Activated CD8-positive, alpha-beta T cell treated with anti-CD3 and anti-CD28 coated beads for 36 hours (primary cell): ENCODE results near the gene SDK2. TPM values are rescaled to one million over a fixed set of nuclear protein-coding genes. Genes with fewer than 3 reads are reported as not detected.

ENCODE experiments used
- ATAC-seq: fragments of 200-7000 bp; cut with Tn5 transposase; one replicate; pipeline ENCODE4 v1.10.0; 2021; ENCODE audit warnings: mild to moderate bottlenecking, moderate library complexity
- CTCF ChIA-PET: fragments of 350-600 bp; sonication (Branson Sonifier 250); formaldehyde crosslinking; loops from one replicate; lab custom pipeline; 2021; ENCODE audit warnings: antibody characterized with exemption; lab: Charles Lee
- POLR2A ChIA-PET: fragments of 350-600 bp; sonication (Branson Sonifier 250); formaldehyde crosslinking; loops from one replicate; lab custom pipeline; 2021; ENCODE audit warnings: antibody characterized with exemption; lab: Charles Lee
- DNase-seq: peaks from one replicate; pipeline ENCODE4 v3.0.0-alpha.2; 2020
- H3K27ac Mint-ChIP-seq: one replicate; pipeline ENCODE4 v1.8.0; 2021; ENCODE audit warnings: mild to moderate bottlenecking, mixed read lengths
- H3K27me3 Mint-ChIP-seq: one replicate; pipeline ENCODE4 v1.8.0; 2021; ENCODE audit warnings: mixed read lengths
- H3K36me3 Mint-ChIP-seq: one replicate; pipeline ENCODE4 v1.8.0; 2021; ENCODE audit warnings: low read depth, mixed read lengths
- H3K4me1 Mint-ChIP-seq: one replicate; pipeline ENCODE4 v1.8.0; 2021; ENCODE audit warnings: low read depth, mixed read lengths
- H3K4me3 Mint-ChIP-seq: one replicate; pipeline ENCODE4 v1.8.0; 2021; ENCODE audit warnings: mild to moderate bottlenecking, moderate library complexity, mixed read lengths
- H3K9me3 Mint-ChIP-seq: one replicate; pipeline ENCODE4 v1.8.0; 2021; ENCODE audit warnings: mixed read lengths
- CTCF ChIP-seq: fragments of 200-600 bp; IDR thresholded peaks from one replicate; pipeline ENCODE4 v1.8.0; 2022; ENCODE audit warnings: antibody characterized with exemption, mild to moderate bottlenecking
- intact Hi-C: fragments of 100-400 bp; cut with micrococcal nuclease; formaldehyde crosslinking; loops from one replicate; pipeline ENCODE4 v1.10.0; 2022
- total RNA-seq, 2 experiments: library from RNA; stranded (reverse); gene quantifications; one replicate each; pipeline ENCODE4 v1.2.3, GENCODE V29; 2021

Gene SDK2
- total RNA-seq, 2 experiments from 2014 or later, result 3.2 to 3.3 TPM

- H3K27me3 Mint-ChIP-seq, result no peaks in the 10 kb centered on the region
- TF ChIP-seq CTCF, result no peak
- CTCF ChIA-PET, result no interaction called here
- no peaks in the 10 kb centered on the region for H3K4me1 Mint-ChIP-seq
- intact Hi-C loops, result no loop called here
- no peak overlapping the region for H3K27ac Mint-ChIP-seq
- H3K4me3 Mint-ChIP-seq, result no peak overlapping the region
- DNase-seq (no peak), ATAC-seq (no peak)
- POLR2A ChIA-PET, result no interaction called here
- H3K9me3 Mint-ChIP-seq, result no peaks in the 10 kb centered on the region
- H3K36me3 Mint-ChIP-seq, result no peaks in the 10 kb centered on the region
Observed at GRCh38 chr17:73349138-73349537, 295.1 kb downstream of the SDK2 start.

DNA sequence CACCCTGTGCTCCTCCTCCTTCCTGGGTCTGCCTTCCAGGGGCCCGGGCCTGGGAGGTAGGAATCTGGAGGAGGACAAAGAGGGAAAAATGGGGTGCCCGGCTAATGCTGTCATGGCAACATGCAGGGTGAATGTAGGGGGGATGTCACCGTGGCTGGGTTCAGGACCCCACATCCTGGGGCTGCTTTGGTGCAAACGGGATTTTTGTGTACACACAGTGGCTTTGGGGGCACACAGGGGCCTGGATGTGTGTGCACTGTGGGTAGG is 295.5 kb downstream of the SDK2 start:
- POLR2A ChIA-PET, result no interaction called here
- CTCF ChIA-PET, result no interaction called here
- H3K36me3 Mint-ChIP-seq, result no peaks in the 10 kb centered on the region
- H3K27ac Mint-ChIP-seq, result no peak overlapping the region
- intact Hi-C loops, result no loop called here
- H3K9me3 Mint-ChIP-seq, result no peaks in the 10 kb centered on the region
- no peaks in the 10 kb centered on the region for H3K27me3 Mint-ChIP-seq
- DNase-seq (no peak), ATAC-seq (no peak)
- H3K4me1 Mint-ChIP-seq, result no peaks in the 10 kb centered on the region
- TF ChIP-seq CTCF, result no peak
- no peak overlapping the region for H3K4me3 Mint-ChIP-seq

- ATAC-seq (no peak), DNase-seq (no peak)
- H3K4me1 Mint-ChIP-seq, result no peaks in the 10 kb centered on the region
- ChIA-PET CTCF (interaction anchor here (0.6 kb wide), 1 partner anchor 11 kb away, joined by 3 read pairs; no protein-coding TSS in a partner anchor), POLR2A (no interaction called here)
- H3K36me3 Mint-ChIP-seq, result no peaks in the 10 kb centered on the region
- no peak overlapping the region for H3K4me3 Mint-ChIP-seq
- H3K9me3 Mint-ChIP-seq, result no peaks in the 10 kb centered on the region
- H3K27me3 Mint-ChIP-seq, result no peaks in the 10 kb centered on the region
- H3K27ac Mint-ChIP-seq, result no peak overlapping the region
- no peak for TF ChIP-seq CTCF
- intact Hi-C loops, result no loop called here
Observed at GRCh38 chr17:73348018-73348828, 296.0 kb downstream of the SDK2 start.

- Mint-ChIP-seq H3K27me3 (no peaks in the 10 kb centered on the region), H3K4me3 (no peak overlapping the region), H3K36me3 (no peaks in the 10 kb centered on the region), H3K9me3 (no peaks in the 10 kb centered on the region), H3K4me1 (no peaks in the 10 kb centered on the region), H3K27ac (no peak overlapping the region)
- ATAC-seq (no peak), DNase-seq (no peak)
- ChIA-PET POLR2A (no interaction called here), CTCF (no interaction called here)
- intact Hi-C loops, result no loop called here
- TF ChIP-seq CTCF, result no peak
Observed at GRCh38 chr17:73347351-73347750, 296.9 kb downstream of the SDK2 start.

DNA sequence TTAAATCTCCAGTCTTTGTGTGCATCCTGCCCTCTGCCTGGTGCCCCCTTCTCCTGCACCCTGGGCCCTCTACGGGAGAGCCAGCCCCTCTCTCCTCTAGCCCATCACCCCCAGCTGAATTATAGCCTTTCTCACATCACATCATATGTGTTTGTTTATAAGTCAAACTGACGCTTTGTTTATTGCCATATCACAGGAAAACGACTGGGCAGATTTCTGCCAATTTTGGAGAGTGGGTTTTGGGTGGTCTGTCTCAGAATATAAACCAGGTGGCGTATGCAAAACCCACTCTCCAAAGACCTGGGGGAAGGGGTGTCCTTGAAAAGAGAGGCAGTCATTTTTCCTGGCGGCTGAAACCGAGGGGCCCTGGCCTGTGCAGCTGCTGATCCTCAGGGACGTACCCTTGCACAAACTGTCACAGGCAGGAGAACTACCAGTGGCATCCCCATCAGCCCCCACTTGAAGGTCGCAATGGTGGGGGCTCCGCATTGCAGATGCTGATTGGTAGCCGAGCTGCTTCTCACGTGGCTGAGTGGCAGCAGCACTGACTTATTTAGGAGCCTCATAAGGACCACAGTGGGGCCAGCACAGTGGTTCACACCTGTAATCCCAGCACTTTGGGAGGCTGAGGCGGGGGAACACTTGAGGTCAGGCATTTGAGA is 297.6 kb downstream of the SDK2 start:
- intact Hi-C loops, result no loop called here
- Mint-ChIP-seq H3K27ac (no peak overlapping the region), H3K27me3 (no peaks in the 10 kb centered on the region), H3K9me3 (no peaks in the 10 kb centered on the region), H3K4me1 (no peaks in the 10 kb centered on the region), H3K4me3 (no peak overlapping the region), H3K36me3 (no peaks in the 10 kb centered on the region)
- no peak for TF ChIP-seq CTCF
- no peak for DNase-seq
- no peak for ATAC-seq
- ChIA-PET POLR2A (no interaction called here), CTCF (interaction anchor here (1.2 kb wide), 1 partner anchor 24 kb away, joined by 8 read pairs; no protein-coding TSS in a partner anchor)
